Muscle of back (tissue), 11 donors: Measurements from ENCODE around the gene EBI3. TPM values are rescaled to one million over a fixed set of nuclear protein-coding genes. Genes with fewer than 3 reads are reported as not detected.
"Not testable (repeated sequence)": the region's sequence is repeated elsewhere in the genome, so short reads cannot be mapped to it uniquely, and the experiment has no call there.

Experiments used
- DNase-seq, 3 donors: peaks; one replicate each; pipeline versions ENCODE4 v3.0.0 to v3.0.0-alpha.2; 2013
- polyA plus RNA-seq, 10 donors: library from polyadenylated mRNA; unstranded; fragments of 120-200 nt; gene quantifications; one replicate each; pipeline ENCODE4 v1.2.1, GENCODE V29; 2013; ENCODE audit not compliant: insufficient read length in 10 of 10

EBI3 gene
- polyA plus RNA-seq, 10 donors, result 0.40 to 0.98 (median 0.70) TPM

GRCh38 chr19:4278010-4278409, 48.7 kb downstream of the EBI3 start:
- DNase-seq, result peak in 1 of 3 donors; percentile 45

GRCh38 chr19:4278419-4279266, 49.3 kb downstream of the EBI3 start, which contains the start of gene SHD:
Gene SHD (plus strand): TSS chr19:4279266. CDS start chr19:4280064, 798 bp downstream.
- peak; percentile 52 to 74 (median 61) for DNase-seq

- DNase-seq, result no peak
These were observed 49.9 kb downstream of the EBI3 start for GRCh38 chr19:4279267-4279529.

GRCh38 chr19:4279530-4280422, 50.5 kb downstream of the EBI3 start:
- DNase-seq, result peak in 1 of 3 donors; percentile 32

- DNase-seq, result no peak
These were observed 55.0 kb downstream of the EBI3 start for GRCh38 chr19:4284176-4284958.

- no peak for DNase-seq
These were observed 55.7 kb downstream of the EBI3 start for GRCh38 chr19:4284974-4285373.

- DNase-seq, result not testable (repeated sequence)
These were observed 56.8 kb downstream of the EBI3 start for GRCh38 chr19:4286141-4286540.

Other genes starting within 250 kb of the EBI3 start
- 1,000 to 10,000 TPM; 1,953 to 2,867 (median 2,548) TPM for gene EEF2, start 244.1 kb upstream of the EBI3 start, polyA plus RNA-seq
- 10 to 100 TPM; 15.4 to 28.9 (median 22.2) TPM for gene PIAS4, start 221.8 kb upstream of the EBI3 start, polyA plus RNA-seq
- 1 to 10 TPM; 5.4 to 9.0 (median 8.0) TPM for gene ZBTB7A, start 162.6 kb upstream of the EBI3 start, polyA plus RNA-seq
- 100 to 1,000 TPM in 8 of 10 donors, 10 to 100 TPM in 2; 84.4 to 117 (median 107) TPM for gene MAP2K2, start 105.4 kb upstream of the EBI3 start, polyA plus RNA-seq
- under 1 TPM in 1 of 10 donors, not detected in 9; 0.07 TPM for gene CREB3L3, start 75.9 kb upstream of the EBI3 start, polyA plus RNA-seq
- gene SIRT6, start 47.0 kb upstream of the EBI3 start, polyA plus RNA-seq, result 10 to 100 TPM in 7 of 10 donors, 1 to 10 TPM in 3; 7.6 to 16.1 (median 11.0) TPM
- 1 to 10 TPM in 5 of 10 donors, under 1 TPM in 5; 0.41 to 1.9 (median 1.1) TPM for gene ANKRD24, start 46.8 kb upstream of the EBI3 start, polyA plus RNA-seq
- gene YJU2, start 17.6 kb downstream of the EBI3 start, polyA plus RNA-seq, result 10 to 100 TPM; 10.7 to 15.5 (median 12.0) TPM
- gene SHD, start 49.7 kb downstream of the EBI3 start, polyA plus RNA-seq, result 100 to 1,000 TPM in 1 of 10 donors, 10 to 100 TPM in 9; 54.4 to 115 (median 82.2) TPM
- gene TMIGD2, start 72.9 kb downstream of the EBI3 start, polyA plus RNA-seq, result 1 to 10 TPM in 2 of 10 donors, under 1 TPM in 8; 0.28 to 1.3 (median 0.44) TPM
- 1 to 10 TPM; 1.1 to 4.5 (median 2.0) TPM for gene FSD1, start 75.1 kb downstream of the EBI3 start, polyA plus RNA-seq
- 10 to 100 TPM in 1 of 10 donors, 1 to 10 TPM in 9; 4.4 to 13.8 (median 4.8) TPM for gene STAP2, start 109.3 kb downstream of the EBI3 start, polyA plus RNA-seq
- 10 to 100 TPM; 10.9 to 15.9 (median 14.6) TPM for gene MPND, start 114.0 kb downstream of the EBI3 start, polyA plus RNA-seq
- gene SH3GL1, start 171.0 kb downstream of the EBI3 start, polyA plus RNA-seq, result 10 to 100 TPM; 45.0 to 80.2 (median 56.5) TPM
- gene CHAF1A, start 173.1 kb downstream of the EBI3 start, polyA plus RNA-seq, result 10 to 100 TPM in 8 of 10 donors, 1 to 10 TPM in 2; 8.2 to 17.3 (median 12.3) TPM
- 100 to 1,000 TPM in 1 of 10 donors, 10 to 100 TPM in 9; 65.4 to 103 (median 90.2) TPM for gene UBXN6, start 228.3 kb downstream of the EBI3 start, polyA plus RNA-seq
- 10 to 100 TPM; 47.3 to 91.9 (median 57.4) TPM for gene HDGFL2, start 242.8 kb downstream of the EBI3 start, polyA plus RNA-seq